Measurements from ENCODE around the gene ACTR3C. TPM values are rescaled to one million over a fixed set of nuclear protein-coding genes. Genes with fewer than 3 reads are reported as not detected.

Gene ACTR3C
- total RNA-seq, 2 donors from 2014 or later = 0.92 TPM; not detected in 1

DNA sequence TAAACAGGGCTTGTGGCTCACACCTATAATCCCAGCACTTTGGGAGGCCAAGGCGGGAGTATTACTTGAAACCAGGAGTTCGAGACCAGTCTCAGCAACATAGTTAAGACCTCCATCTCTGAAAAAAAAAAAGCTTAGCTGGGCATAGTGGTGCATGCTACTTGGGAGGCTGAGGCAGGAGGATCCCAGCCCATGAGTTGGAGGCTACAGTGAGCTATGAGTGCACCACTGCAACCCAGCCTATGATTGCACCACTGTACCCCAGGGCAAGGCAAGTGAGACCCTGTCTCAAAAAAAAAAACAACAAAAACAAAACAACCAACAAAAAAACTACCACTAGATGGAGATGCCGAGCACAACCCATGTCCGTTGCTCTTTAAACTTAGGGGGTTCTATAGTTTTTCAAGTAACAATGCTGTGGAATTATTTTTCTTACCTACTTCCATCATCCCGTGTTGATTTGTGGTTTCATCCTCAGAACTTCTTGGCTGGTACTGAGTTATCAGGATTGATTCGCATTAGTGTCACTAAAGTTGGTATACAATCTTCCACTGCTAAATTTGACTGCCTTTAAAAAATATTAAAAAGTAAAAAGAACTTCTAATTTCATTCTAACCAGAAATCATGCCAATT lies 33.0 kb upstream of the ACTR3C start:
- peak; percentile 61 for DNase-seq
- Histone ChIP-seq H3K4me3 (ENCODE audit: low read length) (no peak overlapping the region), H3K36me3 (ENCODE audit: control insufficient read depth, insufficient read depth, low read length) (no peaks in the 10 kb centered on the region), H3K9ac (ENCODE audit: extremely low read depth, low read length, poor library complexity, severe bottlenecking) (no peak overlapping the region), H3K4me1 (ENCODE audit: control insufficient read depth, insufficient read depth, low read length) (no peaks in the 10 kb centered on the region), H3K27ac (ENCODE audit: low read depth, low read length) (no peak overlapping the region), H3K27me3 (ENCODE audit: control insufficient read depth, insufficient read depth, low read length, poor library complexity, severe bottlenecking) (no peaks in the 10 kb centered on the region), H3K9me3 (ENCODE audit: control insufficient read depth, low read length) (no peaks in the 10 kb centered on the region)
- peak; percentile 82 for TF ChIP-seq CTCF (conservative IDR thresholded peaks at IDR 0.05)
- Mint-ChIP-seq H3K4me1 (peaks cover 2% of the 10 kb centered on the region), H3K9me3 (no peaks in the 10 kb centered on the region), H3K27ac (no peak overlapping the region), H3K27me3 (ENCODE audit: insufficient read depth) (no peaks in the 10 kb centered on the region), H3K4me3 (no peak overlapping the region), H3K36me3 (ENCODE audit: low read depth) (no peaks in the 10 kb centered on the region)
- 38 to 54% methylated on average over 3 to 6 of the region's 6 CpGs for WGBS, 2 experiments (ENCODE audit: insufficient coverage in 1 of 2, insufficient read length in 1 of 2)

- Mint-ChIP-seq H3K9me3 (no peaks in the 10 kb centered on the region), H3K27me3 (ENCODE audit: insufficient read depth) (no peaks in the 10 kb centered on the region), H3K27ac (no peak overlapping the region), H3K4me1 (no peaks in the 10 kb centered on the region), H3K4me3 (no peak overlapping the region), H3K36me3 (ENCODE audit: low read depth) (no peaks in the 10 kb centered on the region)
- DNase-seq = no peak
- Histone ChIP-seq H3K27ac (ENCODE audit: low read depth, low read length) (no peak overlapping the region), H3K9me3 (ENCODE audit: control insufficient read depth, low read length) (no peaks in the 10 kb centered on the region), H3K4me1 (ENCODE audit: control insufficient read depth, insufficient read depth, low read length) (no peaks in the 10 kb centered on the region), H3K9ac (ENCODE audit: extremely low read depth, low read length, poor library complexity, severe bottlenecking) (no peak overlapping the region), H3K36me3 (ENCODE audit: control insufficient read depth, insufficient read depth, low read length) (no peaks in the 10 kb centered on the region), H3K4me3 (ENCODE audit: low read length) (no peak overlapping the region), H3K27me3 (ENCODE audit: control insufficient read depth, insufficient read depth, low read length, poor library complexity, severe bottlenecking) (no peaks in the 10 kb centered on the region)
- whole genome bisulfite sequencing, 2 experiments (ENCODE audit: insufficient coverage in 1 of 2, insufficient read length in 1 of 2) = 86% methylated on average over 1 of the region's 1 CpG; no CpG with 5 or more reads in 1 of the 2 experiments
- no peak for TF ChIP-seq CTCF (conservative IDR thresholded peaks at IDR 0.05)
Measured at GRCh38 chr7:150355666-150356059, 32.3 kb upstream of the ACTR3C start.

GRCh38 chr7:150351587-150352194 lies 28.3 kb upstream of the ACTR3C start:
- Histone ChIP-seq H3K4me1 (ENCODE audit: control insufficient read depth, insufficient read depth, low read length) (no peaks in the 10 kb centered on the region), H3K4me3 (ENCODE audit: low read length) (no peak overlapping the region), H3K27me3 (ENCODE audit: control insufficient read depth, insufficient read depth, low read length, poor library complexity, severe bottlenecking) (no peaks in the 10 kb centered on the region), H3K36me3 (ENCODE audit: control insufficient read depth, insufficient read depth, low read length) (no peaks in the 10 kb centered on the region), H3K9me3 (ENCODE audit: control insufficient read depth, low read length) (no peaks in the 10 kb centered on the region), H3K9ac (ENCODE audit: extremely low read depth, low read length, poor library complexity, severe bottlenecking) (no peak overlapping the region), H3K27ac (ENCODE audit: low read depth, low read length) (no peak overlapping the region)
- H3K36me3 Mint-ChIP-seq (ENCODE audit: low read depth) = no peaks in the 10 kb centered on the region
- WGBS, 2 experiments (ENCODE audit: insufficient coverage in 1 of 2, insufficient read length in 1 of 2) = 86 to 94% methylated on average over 3 to 8 of the region's 8 CpGs
- H3K9me3 Mint-ChIP-seq = no peaks in the 10 kb centered on the region
- H3K27ac Mint-ChIP-seq = no peak overlapping the region
- TF ChIP-seq CTCF (conservative IDR thresholded peaks at IDR 0.05) = peak; percentile 47
- no peaks in the 10 kb centered on the region for H3K4me1 Mint-ChIP-seq
- no peak for DNase-seq
- H3K4me3 Mint-ChIP-seq = no peak overlapping the region
- H3K27me3 Mint-ChIP-seq (ENCODE audit: insufficient read depth) = peaks cover under 1% of the 10 kb centered on the region

Measured in endodermal cell (in vitro differentiated cells).